ENCODE measurements around the gene THOP1. TPM values are rescaled to one million over a fixed set of nuclear protein-coding genes. Genes with fewer than 3 reads are reported as not detected.
A peak's percentile ranks its signal among the peaks of the same experiment; 100 is the strongest.

The THOP1 gene
- polyA plus RNA-seq, 3 donors, result 13.4 to 17.6 (median 14.6) TPM

GRCh38 chr19:2790557-2791271 is 5.4 kb downstream of the THOP1 start:
- H3K4me3 ChIP-seq (replicated peaks in 1 of 3; ENCODE audit: low read depth in 2 of 3, low read length in 3 of 3), result no peak overlapping the region

GRCh38 chr19:2791440-2791839 is 6.1 kb downstream of the THOP1 start:
- H3K9me3 Mint-ChIP-seq, result no peaks in the 10 kb centered on the region
- WGBS (ENCODE audit: insufficient coverage), result 89% methylated on average over 15 of the region's 16 CpGs
- H4K20me1 ChIP-seq (ENCODE audit: insufficient read depth, low read length), result no peaks in the 10 kb centered on the region
- H3K9me3 ChIP-seq (replicated peaks in 1 of 2; ENCODE audit: control insufficient read depth in 1 of 2, insufficient read depth in 1 of 2, low read length in 2 of 2), result no peaks in the 10 kb centered on the region
- H3K27ac Mint-ChIP-seq, result peak overlapping the region in 1 of 7 donors; percentile 60
- no peak overlapping the region for H3K4me2 ChIP-seq (replicated peaks; ENCODE audit: extremely low read depth, low read length, poor library complexity, severe bottlenecking)
- TF ChIP-seq, protein P1, sequence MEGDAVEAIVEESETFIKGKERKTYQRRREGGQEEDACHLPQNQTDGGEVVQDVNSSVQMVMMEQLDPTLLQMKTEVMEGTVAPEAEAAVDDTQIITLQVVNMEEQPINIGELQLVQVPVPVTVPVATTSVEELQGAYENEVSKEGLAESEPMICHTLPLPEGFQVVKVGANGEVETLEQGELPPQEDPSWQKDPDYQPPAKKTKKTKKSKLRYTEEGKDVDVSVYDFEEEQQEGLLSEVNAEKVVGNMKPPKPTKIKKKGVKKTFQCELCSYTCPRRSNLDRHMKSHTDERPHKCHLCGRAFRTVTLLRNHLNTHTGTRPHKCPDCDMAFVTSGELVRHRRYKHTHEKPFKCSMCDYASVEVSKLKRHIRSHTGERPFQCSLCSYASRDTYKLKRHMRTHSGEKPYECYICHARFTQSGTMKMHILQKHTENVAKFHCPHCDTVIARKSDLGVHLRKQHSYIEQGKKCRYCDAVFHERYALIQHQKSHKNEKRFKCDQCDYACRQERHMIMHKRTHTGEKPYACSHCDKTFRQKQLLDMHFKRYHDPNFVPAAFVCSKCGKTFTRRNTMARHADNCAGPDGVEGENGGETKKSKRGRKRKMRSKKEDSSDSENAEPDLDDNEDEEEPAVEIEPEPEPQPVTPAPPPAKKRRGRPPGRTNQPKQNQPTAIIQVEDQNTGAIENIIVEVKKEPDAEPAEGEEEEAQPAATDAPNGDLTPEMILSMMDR (IDR thresholded peaks at IDR 0.05), result no peak
- no peaks in the 10 kb centered on the region for H3K4me1 ChIP-seq (ENCODE audit: control insufficient read depth in 1 of 2, insufficient read depth in 2 of 2, low read length in 2 of 2)
- H3K9ac ChIP-seq (ENCODE audit: insufficient read depth, low read length, poor library complexity, severe bottlenecking), result no peak overlapping the region
- H3K27me3 ChIP-seq (ENCODE audit: control insufficient read depth in 2 of 2, insufficient read depth in 2 of 2, low read length in 2 of 2), result no peaks in the 10 kb centered on the region
- H3K4me3 ChIP-seq (replicated peaks in 1 of 3; ENCODE audit: low read depth in 2 of 3, low read length in 3 of 3), result no peak overlapping the region
- DNase-seq, result no peak
- H3K79me2 ChIP-seq (ENCODE audit: insufficient read depth, low read length), result peaks cover 21% of the 10 kb centered on the region
- H3K4me1 Mint-ChIP-seq, result peaks cover under 1% of the 10 kb centered on the region
- H3K36me3 ChIP-seq (replicated peaks in 1 of 2; ENCODE audit: control insufficient read depth in 1 of 2, insufficient read depth in 2 of 2, low read length in 2 of 2), result peaks cover 18 to 44% of the 10 kb centered on the region in 2 donors
- H2AFZ ChIP-seq (ENCODE audit: insufficient read depth, low read depth, low read length, poor library complexity, severe bottlenecking), result no peak overlapping the region
- H3K27me3 Mint-ChIP-seq (ENCODE audit: low read depth in 3 of 3), result no peaks in the 10 kb centered on the region
- intact Hi-C loops (cut with micrococcal nuclease), result no loop called here
- H3K27ac ChIP-seq (ENCODE audit: low read depth in 1 of 2, low read length in 2 of 2), result no peak overlapping the region
- H3K36me3 Mint-ChIP-seq, result peaks cover 23 to 55% of the 10 kb centered on the region in 2 donors
- H3K4me3 Mint-ChIP-seq, result no peak overlapping the region

More at GRCh38 chr19:2790557-2791271, 5.4 kb downstream of the THOP1 start:
- TF ChIP-seq, protein P1 (IDR thresholded peaks at IDR 0.05), result no peak
- H3K27ac Mint-ChIP-seq, result no peak overlapping the region
- intact Hi-C loops (cut with micrococcal nuclease), result no loop called here
- H3K4me1 Mint-ChIP-seq, result peaks cover 7% of the 10 kb centered on the region
- H3K4me1 ChIP-seq (ENCODE audit: control insufficient read depth in 1 of 2, insufficient read depth in 2 of 2, low read length in 2 of 2), result peaks cover 7% of the 10 kb centered on the region in 2 donors
- H3K36me3 ChIP-seq (replicated peaks in 1 of 2; ENCODE audit: control insufficient read depth in 1 of 2, insufficient read depth in 2 of 2, low read length in 2 of 2), result peaks cover 15 to 39% of the 10 kb centered on the region in 2 donors
- H3K9ac ChIP-seq (ENCODE audit: insufficient read depth, low read length, poor library complexity, severe bottlenecking), result no peak overlapping the region
- H3K27me3 ChIP-seq (ENCODE audit: control insufficient read depth in 2 of 2, insufficient read depth in 2 of 2, low read length in 2 of 2), result no peaks in the 10 kb centered on the region
- peaks cover 28% of the 10 kb centered on the region for H3K79me2 ChIP-seq (ENCODE audit: insufficient read depth, low read length)
- H2AFZ ChIP-seq (ENCODE audit: insufficient read depth, low read depth, low read length, poor library complexity, severe bottlenecking), result no peak overlapping the region
- H3K4me2 ChIP-seq (replicated peaks; ENCODE audit: extremely low read depth, low read length, poor library complexity, severe bottlenecking), result no peak overlapping the region
- H3K36me3 Mint-ChIP-seq, result peaks cover 19 to 48% of the 10 kb centered on the region in 2 donors
- 98% methylated on average over 25 of the region's 32 CpGs for WGBS (ENCODE audit: insufficient coverage)
- no peaks in the 10 kb centered on the region for H3K27me3 Mint-ChIP-seq (ENCODE audit: low read depth in 3 of 3)
- DNase-seq, result no peak
- H4K20me1 ChIP-seq (ENCODE audit: insufficient read depth, low read length), result no peaks in the 10 kb centered on the region
- H3K9me3 ChIP-seq (replicated peaks in 1 of 2; ENCODE audit: control insufficient read depth in 1 of 2, insufficient read depth in 1 of 2, low read length in 2 of 2), result no peaks in the 10 kb centered on the region
- H3K4me3 Mint-ChIP-seq, result no peak overlapping the region
- no peaks in the 10 kb centered on the region for H3K9me3 Mint-ChIP-seq
- no peak overlapping the region for H3K27ac ChIP-seq (ENCODE audit: low read depth in 1 of 2, low read length in 2 of 2)
